GM23338 (cell line): ENCODE measurements around the gene PSMG4. TPM values are rescaled to one million over a fixed set of nuclear protein-coding genes. Genes with fewer than 3 reads are reported as not detected.

ENCODE experiments used
- ATAC-seq: fragments of 200-7000 bp; cut with Tn5 transposase; 3 replicates; pipeline ENCODE4 v1.9.1; 2020
- DNase-seq: peaks from one replicate; pipeline ENCODE4 v3.0.0-alpha.2; 2015; ENCODE audit warnings: low spot score
- H2AFZ ChIP-seq: fragments of 200-600 bp; sonication (generic); 2 replicates; pipeline ENCODE4 v1.8.0; 2016; ENCODE audit warnings: antibody characterized with exemption, mild to moderate bottlenecking, moderate library complexity
- H3F3A ChIP-seq: fragments of 200-600 bp; sonication (generic); replicated peaks from 2 replicates; pipeline ENCODE4 v1.8.0; 2017; ENCODE audit warnings: antibody characterized with exemption, mixed run types, low read depth
- H3K27ac ChIP-seq: fragments of 200-600 bp; sonication (generic); 2 replicates; pipeline ENCODE4 v1.6.1; 2016; ENCODE audit warnings: low read depth
- H3K27me3 ChIP-seq: fragments of 200-600 bp; sonication (generic); 2 replicates; pipeline ENCODE4 v1.8.0; 2016; ENCODE audit warnings: mild to moderate bottlenecking, mixed run types, moderate library complexity; ENCODE audit not compliant: insufficient read depth
- H3K36me3 ChIP-seq: fragments of 200-600 bp; sonication (generic); 2 replicates; pipeline ENCODE4 v1.8.0; 2016; ENCODE audit warnings: mild to moderate bottlenecking; ENCODE audit not compliant: insufficient read depth
- H3K4me1 ChIP-seq: fragments of 200-600 bp; sonication (generic); 2 replicates; pipeline ENCODE4 v1.8.0; 2016; ENCODE audit warnings: mild to moderate bottlenecking, moderate library complexity; ENCODE audit not compliant: insufficient read depth
- H3K4me2 ChIP-seq: fragments of 200-600 bp; sonication (generic); 2 replicates; pipeline ENCODE4 v1.7.1; 2017; ENCODE audit warnings: mixed run types
- H3K4me3 ChIP-seq: fragments of 200-600 bp; sonication (generic); 2 replicates; pipeline ENCODE4 v1.6.1; 2016; ENCODE audit warnings: mixed run types
- H3K79me2 ChIP-seq: fragments of 200-600 bp; sonication (generic); replicated peaks from 2 replicates; pipeline ENCODE4 v1.8.0; 2017; ENCODE audit warnings: mild to moderate bottlenecking; ENCODE audit not compliant: insufficient read depth
- H3K9me2 ChIP-seq: fragments of 200-600 bp; sonication (generic); 2 replicates; pipeline ENCODE4 v1.8.0; 2017; ENCODE audit not compliant: insufficient read depth
- H4K20me1 ChIP-seq: fragments of 200-600 bp; sonication (generic); replicated peaks from 2 replicates; pipeline ENCODE4 v1.8.0; 2017; ENCODE audit warnings: mild to moderate bottlenecking; ENCODE audit not compliant: insufficient read depth
- H3K27ac Mint-ChIP-seq: 2 replicates; pipeline ENCODE4 v1.8.0; 2020; ENCODE audit warnings: inconsistent platforms, mild to moderate bottlenecking, moderate library complexity, mixed read lengths
- H3K27me3 Mint-ChIP-seq: 3 replicates; pipeline ENCODE4 v1.8.0; 2022; ENCODE audit warnings: low read depth, mild to moderate bottlenecking, moderate library complexity, mixed read lengths, inconsistent platforms; ENCODE audit not compliant: insufficient read depth, poor library complexity
- H3K36me3 Mint-ChIP-seq: 3 replicates; pipeline ENCODE4 v1.8.0; 2021; ENCODE audit warnings: low read depth, mild to moderate bottlenecking, inconsistent platforms, moderate library complexity, mixed read lengths
- H3K4me1 Mint-ChIP-seq: 3 replicates; pipeline ENCODE4 v1.8.0; 2020; ENCODE audit warnings: mild to moderate bottlenecking, inconsistent platforms, mixed read lengths
- H3K4me3 Mint-ChIP-seq: 3 replicates; pipeline ENCODE4 v1.8.0; 2021; ENCODE audit warnings: moderate library complexity, mild to moderate bottlenecking, inconsistent platforms, mixed read lengths
- H3K9me3 Mint-ChIP-seq: 3 replicates; pipeline ENCODE4 v1.8.0; 2020; ENCODE audit warnings: moderate library complexity, mild to moderate bottlenecking, inconsistent platforms, mixed read lengths
- CREB1 ChIP-seq: fragments of 250-450 bp; sonication (Bioruptor Pico); IDR thresholded peaks from 2 replicates; pipeline ENCODE4 v1.5.0; 2020; ENCODE audit warnings: low read depth, mild to moderate bottlenecking, moderate library complexity
- CTCF ChIP-seq, 2 experiments: fragments of 200-600 bp in 1 of 2; sonication (generic) in 1 of 2; conservative IDR thresholded peaks; 2 replicates each; pipeline versions ENCODE4 v1.5.1 to v1.6.1; 2016 to 2017; ENCODE audit warnings: antibody characterized with exemption in 2 of 2, low read depth in 2 of 2, mild to moderate bottlenecking in 2 of 2, moderate library complexity in 1 of 2
- EZH2 ChIP-seq: fragments of 200-600 bp; sonication (generic); IDR thresholded peaks from one replicate; pipeline ENCODE4 v1.8.0; 2017; ENCODE audit warnings: antibody characterized with exemption, mild to moderate bottlenecking, low read depth; ENCODE audit not compliant: unreplicated experiment
- EZH2phosphoT487 ChIP-seq: fragments of 200-600 bp; sonication (generic); IDR thresholded peaks from one replicate; pipeline ENCODE4 v1.8.1; 2018; ENCODE audit warnings: antibody characterized with exemption; ENCODE audit not compliant: unreplicated experiment
- POLR2AphosphoS5 ChIP-seq: IDR thresholded peaks from 2 replicates; pipeline ENCODE4 v1.6.1; 2016; ENCODE audit warnings: antibody characterized with exemption, low read depth
- REST ChIP-seq: IDR thresholded peaks from one replicate; pipeline ENCODE4 v1.6.1; 2018; ENCODE audit warnings: antibody characterized with exemption; ENCODE audit not compliant: unreplicated experiment
- STAT1 ChIP-seq: IDR thresholded peaks from one replicate; pipeline ENCODE4 v1.6.1; 2016; ENCODE audit warnings: antibody characterized with exemption; ENCODE audit not compliant: unreplicated experiment
- ZNF331 ChIP-seq: fragments of 250-450 bp; sonication (Bioruptor Pico); IDR thresholded peaks from 2 replicates; pipeline ENCODE4 v1.5.0; 2020; ENCODE audit warnings: low read depth, mild to moderate bottlenecking, moderate library complexity
- polyA plus RNA-seq: library from polyadenylated mRNA; unstranded; fragments of >200 nt; fragmentation: Nextera tagmentation; extraction: Ambion mirVana; gene quantifications from 2 replicates; pipeline ENCODE4 v1.2.1, GENCODE V29; 2016
- total RNA-seq: library from RNA; depleted of rRNA; stranded (reverse); fragments of >200 nt; shearing (Covaris generic); gene quantifications from 2 replicates; pipeline ENCODE4 v1.2.3, GENCODE V29; 2014
- TF ChIP-seq, protein P1 (sequence below): fragments of 250-450 bp; sonication (Bioruptor Pico); IDR thresholded peaks from 2 replicates; pipeline ENCODE4 v1.5.0; 2020; ENCODE audit warnings: mild to moderate bottlenecking, moderate library complexity

The PSMG4 gene
- total and polyA plus RNA-seq, 2 experiments from 2014 or later: 37.2 to 168 TPM

- H3K36me3 ChIP-seq: no peaks in the 10 kb centered on the region
- H3K27me3 Mint-ChIP-seq: peaks cover 18% of the 10 kb centered on the region
- H3K36me3 Mint-ChIP-seq: no peaks in the 10 kb centered on the region
- H3K79me2 ChIP-seq: peaks cover 4% of the 10 kb centered on the region; the same call in 1 of the 2 replicates
- peak overlapping the region; percentile 19; the same call in 1 of the 2 replicates for H3K4me2 ChIP-seq
- peaks cover 39% of the 10 kb centered on the region for H3K4me1 ChIP-seq
- TF ChIP-seq, protein P1, sequence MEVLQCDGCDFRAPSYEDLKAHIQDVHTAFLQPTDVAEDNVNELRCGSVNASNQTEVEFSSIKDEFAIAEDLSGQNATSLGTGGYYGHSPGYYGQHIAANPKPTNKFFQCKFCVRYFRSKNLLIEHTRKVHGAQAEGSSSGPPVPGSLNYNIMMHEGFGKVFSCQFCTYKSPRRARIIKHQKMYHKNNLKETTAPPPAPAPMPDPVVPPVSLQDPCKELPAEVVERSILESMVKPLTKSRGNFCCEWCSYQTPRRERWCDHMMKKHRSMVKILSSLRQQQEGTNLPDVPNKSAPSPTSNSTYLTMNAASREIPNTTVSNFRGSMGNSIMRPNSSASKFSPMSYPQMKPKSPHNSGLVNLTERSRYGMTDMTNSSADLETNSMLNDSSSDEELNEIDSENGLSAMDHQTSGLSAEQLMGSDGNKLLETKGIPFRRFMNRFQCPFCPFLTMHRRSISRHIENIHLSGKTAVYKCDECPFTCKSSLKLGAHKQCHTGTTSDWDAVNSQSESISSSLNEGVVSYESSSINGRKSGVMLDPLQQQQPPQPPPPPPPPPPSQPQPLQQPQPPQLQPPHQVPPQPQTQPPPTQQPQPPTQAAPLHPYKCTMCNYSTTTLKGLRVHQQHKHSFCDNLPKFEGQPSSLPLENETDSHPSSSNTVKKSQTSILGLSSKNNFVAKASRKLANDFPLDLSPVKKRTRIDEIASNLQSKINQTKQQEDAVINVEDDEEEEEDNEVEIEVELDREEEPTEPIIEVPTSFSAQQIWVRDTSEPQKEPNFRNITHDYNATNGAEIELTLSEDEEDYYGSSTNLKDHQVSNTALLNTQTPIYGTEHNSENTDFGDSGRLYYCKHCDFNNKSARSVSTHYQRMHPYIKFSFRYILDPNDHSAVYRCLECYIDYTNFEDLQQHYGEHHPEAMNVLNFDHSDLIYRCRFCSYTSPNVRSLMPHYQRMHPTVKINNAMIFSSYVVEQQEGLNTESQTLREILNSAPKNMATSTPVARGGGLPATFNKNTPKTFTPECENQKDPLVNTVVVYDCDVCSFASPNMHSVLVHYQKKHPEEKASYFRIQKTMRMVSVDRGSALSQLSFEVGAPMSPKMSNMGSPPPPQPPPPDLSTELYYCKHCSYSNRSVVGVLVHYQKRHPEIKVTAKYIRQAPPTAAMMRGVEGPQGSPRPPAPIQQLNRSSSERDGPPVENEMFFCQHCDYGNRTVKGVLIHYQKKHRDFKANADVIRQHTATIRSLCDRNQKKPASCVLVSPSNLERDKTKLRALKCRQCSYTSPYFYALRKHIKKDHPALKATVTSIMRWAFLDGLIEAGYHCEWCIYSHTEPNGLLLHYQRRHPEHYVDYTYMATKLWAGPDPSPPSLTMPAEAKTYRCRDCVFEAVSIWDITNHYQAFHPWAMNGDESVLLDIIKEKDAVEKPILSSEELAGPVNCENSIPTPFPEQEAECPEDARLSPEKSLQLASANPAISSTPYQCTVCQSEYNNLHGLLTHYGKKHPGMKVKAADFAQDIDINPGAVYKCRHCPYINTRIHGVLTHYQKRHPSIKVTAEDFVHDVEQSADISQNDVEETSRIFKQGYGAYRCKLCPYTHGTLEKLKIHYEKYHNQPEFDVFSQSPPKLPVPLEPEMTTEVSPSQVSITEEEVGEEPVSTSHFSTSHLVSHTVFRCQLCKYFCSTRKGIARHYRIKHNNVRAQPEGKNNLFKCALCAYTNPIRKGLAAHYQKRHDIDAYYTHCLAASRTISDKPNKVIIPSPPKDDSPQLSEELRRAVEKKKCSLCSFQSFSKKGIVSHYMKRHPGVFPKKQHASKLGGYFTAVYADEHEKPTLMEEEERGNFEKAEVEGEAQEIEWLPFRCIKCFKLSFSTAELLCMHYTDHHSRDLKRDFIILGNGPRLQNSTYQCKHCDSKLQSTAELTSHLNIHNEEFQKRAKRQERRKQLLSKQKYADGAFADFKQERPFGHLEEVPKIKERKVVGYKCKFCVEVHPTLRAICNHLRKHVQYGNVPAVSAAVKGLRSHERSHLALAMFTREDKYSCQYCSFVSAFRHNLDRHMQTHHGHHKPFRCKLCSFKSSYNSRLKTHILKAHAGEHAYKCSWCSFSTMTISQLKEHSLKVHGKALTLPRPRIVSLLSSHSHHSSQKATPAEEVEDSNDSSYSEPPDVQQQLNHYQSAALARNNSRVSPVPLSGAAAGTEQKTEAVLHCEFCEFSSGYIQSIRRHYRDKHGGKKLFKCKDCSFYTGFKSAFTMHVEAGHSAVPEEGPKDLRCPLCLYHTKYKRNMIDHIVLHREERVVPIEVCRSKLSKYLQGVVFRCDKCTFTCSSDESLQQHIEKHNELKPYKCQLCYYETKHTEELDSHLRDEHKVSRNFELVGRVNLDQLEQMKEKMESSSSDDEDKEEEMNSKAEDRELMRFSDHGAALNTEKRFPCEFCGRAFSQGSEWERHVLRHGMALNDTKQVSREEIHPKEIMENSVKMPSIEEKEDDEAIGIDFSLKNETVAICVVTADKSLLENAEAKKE (CRISPR knock-in tag): no peak
- no peak for TF ChIP-seq POLR2AphosphoS5
- TF ChIP-seq ZNF331 (CRISPR knock-in tag): no peak
- no peak for TF ChIP-seq EZH2
- no peak overlapping the region for H3K4me3 ChIP-seq
- no peak for ATAC-seq
- peaks cover 16% of the 10 kb centered on the region for H3K27me3 ChIP-seq
- DNase-seq: no peak
- H2AFZ ChIP-seq: no peak overlapping the region
- H4K20me1 ChIP-seq: no peaks in the 10 kb centered on the region
- no peaks in the 10 kb centered on the region for H3K9me3 Mint-ChIP-seq
- H3K4me3 Mint-ChIP-seq: no peak overlapping the region; the same call in 2 of the 3 replicates
- no peaks in the 10 kb centered on the region for H3K9me2 ChIP-seq
- H3K27ac Mint-ChIP-seq: no peak overlapping the region
- peaks cover 17% of the 10 kb centered on the region for H3F3A ChIP-seq
- no peak overlapping the region for H3K27ac ChIP-seq
- peaks cover 38% of the 10 kb centered on the region for H3K4me1 Mint-ChIP-seq
These were observed 23.3 kb upstream of the PSMG4 start for GRCh38 chr6:3235486-3235885.

DNA sequence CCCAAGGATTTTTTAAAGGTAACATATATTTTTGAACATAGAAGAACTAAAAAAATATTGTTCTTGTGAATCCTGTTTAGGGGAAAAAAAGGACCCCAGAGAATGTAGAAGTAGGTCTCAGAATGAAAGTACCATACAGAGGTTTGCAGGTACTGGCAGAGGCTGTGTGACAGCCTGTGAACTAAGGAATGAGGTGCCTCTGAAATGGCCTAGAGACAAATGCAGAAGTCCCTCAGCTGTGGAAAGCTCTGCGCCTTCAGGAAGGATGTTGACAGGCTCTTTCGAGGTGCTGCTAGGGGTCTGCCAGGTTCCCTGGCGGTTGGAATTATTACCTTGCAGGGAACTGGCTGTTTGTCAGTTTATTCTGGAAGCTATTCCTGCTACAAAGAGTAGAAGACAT, 22.7 kb upstream of the PSMG4 start:
- Histone ChIP-seq H2AFZ (no peak overlapping the region), H3K4me3 (no peak overlapping the region), H3F3A (peaks cover 13% of the 10 kb centered on the region), H3K27ac (no peak overlapping the region), H3K79me2 (peaks cover 4% of the 10 kb centered on the region; the same call in 1 of the 2 replicates), H3K36me3 (no peaks in the 10 kb centered on the region), H3K4me2 (peak overlapping the region; percentile 19; the same call in 1 of the 2 replicates), H3K9me2 (no peaks in the 10 kb centered on the region), H3K4me1 (peaks cover 36% of the 10 kb centered on the region), H4K20me1 (no peaks in the 10 kb centered on the region), H3K27me3 (peaks cover 13% of the 10 kb centered on the region)
- Mint-ChIP-seq H3K27me3 (peaks cover 14% of the 10 kb centered on the region), H3K4me1 (peaks cover 33% of the 10 kb centered on the region), H3K4me3 (no peak overlapping the region), H3K9me3 (no peaks in the 10 kb centered on the region), H3K36me3 (no peaks in the 10 kb centered on the region), H3K27ac (no peak overlapping the region)
- DNase-seq (no peak), ATAC-seq (no peak)
- TF ChIP-seq EZH2phosphoT487: no peak
- TF ChIP-seq EZH2: no peak
- no peak for TF ChIP-seq ZNF331 (CRISPR knock-in tag)
- TF ChIP-seq CTCF (conservative IDR thresholded peaks at IDR 0.05; ENCODE audit: low read depth in 2 of 2): no peak
- TF ChIP-seq CREB1: no peak
- no peak for TF ChIP-seq POLR2AphosphoS5
- TF ChIP-seq REST: no peak
- TF ChIP-seq STAT1: no peak
